Testis (tissue), 2 donors: ENCODE results near the gene CDH7.

Source experiments
- POLR2A ChIP-seq: fragments of 450-650 bp; IDR thresholded peaks from one replicate; pipeline ENCODE4 v1.6.1; 2017; ENCODE audit warnings: antibody characterized with exemption, mild to moderate bottlenecking, moderate library complexity
- TF ChIP-seq, protein P1 (sequence below), 3 experiments: fragments of 450-650 bp in 2 of 3; fragments of 200-600 bp in 1 of 3; sonication (generic) in 1 of 3; IDR thresholded peaks; one replicate each; pipeline ENCODE4 v1.5.1; 2016 to 2019; ENCODE audit warnings: antibody characterized with exemption in 3 of 3, mild to moderate bottlenecking in 2 of 3, moderate library complexity in 1 of 3

DNA sequence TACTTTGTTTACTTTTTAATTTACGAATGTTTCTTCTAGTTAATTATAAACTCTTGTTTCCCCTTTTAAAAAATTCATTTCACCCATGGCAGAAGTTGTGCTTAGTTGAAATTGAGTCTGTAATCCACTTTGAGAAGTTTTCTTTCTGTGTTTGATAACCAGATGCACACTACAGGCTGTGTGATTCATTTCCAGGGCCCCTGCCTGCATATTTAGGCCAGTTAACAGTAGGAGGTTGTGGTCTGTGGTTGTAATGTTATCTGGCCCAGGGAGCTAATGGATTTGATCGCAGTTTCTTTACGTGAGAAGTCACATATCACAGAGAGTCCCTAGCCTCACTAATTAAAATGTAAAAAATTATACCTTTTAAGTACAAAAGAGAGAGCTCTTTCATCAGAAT, 3.3 kb downstream of the CDH7 start:
- TF ChIP-seq, protein P1, sequence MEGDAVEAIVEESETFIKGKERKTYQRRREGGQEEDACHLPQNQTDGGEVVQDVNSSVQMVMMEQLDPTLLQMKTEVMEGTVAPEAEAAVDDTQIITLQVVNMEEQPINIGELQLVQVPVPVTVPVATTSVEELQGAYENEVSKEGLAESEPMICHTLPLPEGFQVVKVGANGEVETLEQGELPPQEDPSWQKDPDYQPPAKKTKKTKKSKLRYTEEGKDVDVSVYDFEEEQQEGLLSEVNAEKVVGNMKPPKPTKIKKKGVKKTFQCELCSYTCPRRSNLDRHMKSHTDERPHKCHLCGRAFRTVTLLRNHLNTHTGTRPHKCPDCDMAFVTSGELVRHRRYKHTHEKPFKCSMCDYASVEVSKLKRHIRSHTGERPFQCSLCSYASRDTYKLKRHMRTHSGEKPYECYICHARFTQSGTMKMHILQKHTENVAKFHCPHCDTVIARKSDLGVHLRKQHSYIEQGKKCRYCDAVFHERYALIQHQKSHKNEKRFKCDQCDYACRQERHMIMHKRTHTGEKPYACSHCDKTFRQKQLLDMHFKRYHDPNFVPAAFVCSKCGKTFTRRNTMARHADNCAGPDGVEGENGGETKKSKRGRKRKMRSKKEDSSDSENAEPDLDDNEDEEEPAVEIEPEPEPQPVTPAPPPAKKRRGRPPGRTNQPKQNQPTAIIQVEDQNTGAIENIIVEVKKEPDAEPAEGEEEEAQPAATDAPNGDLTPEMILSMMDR (IDR thresholded peaks at IDR 0.05) = no peak
- TF ChIP-seq POLR2A = no peak
